HepG2 (cell line): ENCODE measurements around the gene AAR2. TPM values are rescaled to one million over a fixed set of nuclear protein-coding genes. Genes with fewer than 3 reads are reported as not detected.

Source experiments
- CENPT ChIP-seq: sonication (generic); formaldehyde crosslinking; IDR thresholded peaks from 2 replicates; pipeline ENCODE4 v1.8.0; 2022; ENCODE audit warnings: low read depth, mild to moderate bottlenecking, moderate library complexity, missing genetic modification reagents
- GTF2F1 ChIP-seq: fragments of 150-350 bp; IDR thresholded peaks from 2 replicates; pipeline ENCODE4 v1.6.1; 2014; ENCODE audit warnings: low read length
- HNF4G ChIP-seq, 2 experiments: sonication (generic) in 1 of 2; formaldehyde crosslinking in 1 of 2; IDR thresholded peaks; 2 replicates each; pipeline versions ENCODE4 v1.4.0 to v1.6.1; 2011 to 2020; ENCODE audit warnings: borderline replicate concordance in 2 of 2, low read depth in 2 of 2, mild to moderate bottlenecking in 2 of 2, low read length in 1 of 2, missing genetic modification reagents in 1 of 2, moderate library complexity in 1 of 2
- KLF12 ChIP-seq: sonication (generic); formaldehyde crosslinking; IDR thresholded peaks from 2 replicates; pipeline ENCODE4 v1.4.0; 2020; ENCODE audit warnings: missing genetic modification reagents, borderline replicate concordance
- KLF15 ChIP-seq: sonication (generic); formaldehyde crosslinking; IDR thresholded peaks from 2 replicates; pipeline ENCODE4 v1.8.1; 2023; ENCODE audit warnings: borderline replicate concordance, mild to moderate bottlenecking, inconsistent platforms, missing genetic modification reagents, mixed read lengths
- MIER2 ChIP-seq: IDR thresholded peaks from 2 replicates; pipeline ENCODE4 v1.6.1; 2016; ENCODE audit warnings: missing biosample characterization, missing genetic modification reagents
- RFX5 ChIP-seq: IDR thresholded peaks from 2 replicates; pipeline ENCODE4 v1.6.1; 2011; ENCODE audit warnings: low read depth, low read length, improper control_type of control experiment
- SMAD9 ChIP-seq: sonication (generic); formaldehyde crosslinking; IDR thresholded peaks from 2 replicates; pipeline ENCODE4 v1.5.1; 2020; ENCODE audit warnings: mild to moderate bottlenecking, missing genetic modification reagents
- ZNF101 ChIP-seq: sonication (generic); formaldehyde crosslinking; IDR thresholded peaks from 2 replicates; pipeline ENCODE4 v1.4.0; 2020; ENCODE audit warnings: mild to moderate bottlenecking, low read depth, missing genetic modification reagents, borderline replicate concordance
- ZNF607 ChIP-seq: sonication (generic); formaldehyde crosslinking; IDR thresholded peaks from 2 replicates; pipeline ENCODE4 v1.5.1; 2020; ENCODE audit warnings: missing genetic modification reagents, mild to moderate bottlenecking, borderline replicate concordance
- polyA plus RNA-seq, 8 experiments: library from polyadenylated mRNA; depleted of rRNA in 3 of 8; stranded (reverse) in 7 of 8; unstranded in 1 of 8; fragments of >200 nt; fragmentation: Illumina TruSeq in 4 of 8; extraction: Trizol in 4 of 8; gene quantifications; 2 replicates each; pipeline versions ENCODE4 v1.2.1 to v1.2.3, GENCODE V29; 2011 to 2016; ENCODE audit warnings: low read depth in 4 of 8, missing spikeins in 1 of 8, mixed read lengths in 1 of 8; ENCODE audit not compliant: insufficient read depth in 1 of 8
- total RNA-seq, 5 experiments: library from RNA; depleted of rRNA; stranded (reverse); fragments of >200 nt; fragmentation: Illumina TruSeq; extraction: Trizol; gene quantifications; 2 replicates each; pipeline ENCODE4 v1.2.3, GENCODE V29; 2016; ENCODE audit warnings: low read depth in 1 of 5
- TF ChIP-seq, protein P1 (sequence below), 2 experiments: sonication (generic) in 1 of 2; formaldehyde crosslinking in 1 of 2; IDR thresholded peaks; 2 replicates each; pipeline versions ENCODE4 v1.6.1 to v1.9.0; 2014 to 2022; ENCODE audit warnings: antibody characterized with exemption in 1 of 2, borderline replicate concordance in 1 of 2, inconsistent platforms in 1 of 2, low read depth in 1 of 2, missing genetic modification reagents in 1 of 2
- TF ChIP-seq, protein P2 (sequence below): IDR thresholded peaks from 2 replicates; pipeline ENCODE4 v1.6.1; 2016; ENCODE audit warnings: control low read depth
- TF ChIP-seq, protein P3 (sequence below): sonication (generic); formaldehyde crosslinking; IDR thresholded peaks from 2 replicates; pipeline ENCODE4 v1.9.0; 2021; ENCODE audit warnings: missing genetic modification reagents, borderline replicate concordance
- TF ChIP-seq, protein P4 (sequence below): sonication (generic); formaldehyde crosslinking; IDR thresholded peaks from 2 replicates; pipeline ENCODE4 v1.5.0; 2020; ENCODE audit warnings: mild to moderate bottlenecking, missing genetic modification reagents

The AAR2 gene
- total and polyA plus RNA-seq, 2 of the 13 experiments (the other 11 are each of a cell fraction or from before 2014, with no cell fraction given), result 45.2 to 46.2 TPM

DNA sequence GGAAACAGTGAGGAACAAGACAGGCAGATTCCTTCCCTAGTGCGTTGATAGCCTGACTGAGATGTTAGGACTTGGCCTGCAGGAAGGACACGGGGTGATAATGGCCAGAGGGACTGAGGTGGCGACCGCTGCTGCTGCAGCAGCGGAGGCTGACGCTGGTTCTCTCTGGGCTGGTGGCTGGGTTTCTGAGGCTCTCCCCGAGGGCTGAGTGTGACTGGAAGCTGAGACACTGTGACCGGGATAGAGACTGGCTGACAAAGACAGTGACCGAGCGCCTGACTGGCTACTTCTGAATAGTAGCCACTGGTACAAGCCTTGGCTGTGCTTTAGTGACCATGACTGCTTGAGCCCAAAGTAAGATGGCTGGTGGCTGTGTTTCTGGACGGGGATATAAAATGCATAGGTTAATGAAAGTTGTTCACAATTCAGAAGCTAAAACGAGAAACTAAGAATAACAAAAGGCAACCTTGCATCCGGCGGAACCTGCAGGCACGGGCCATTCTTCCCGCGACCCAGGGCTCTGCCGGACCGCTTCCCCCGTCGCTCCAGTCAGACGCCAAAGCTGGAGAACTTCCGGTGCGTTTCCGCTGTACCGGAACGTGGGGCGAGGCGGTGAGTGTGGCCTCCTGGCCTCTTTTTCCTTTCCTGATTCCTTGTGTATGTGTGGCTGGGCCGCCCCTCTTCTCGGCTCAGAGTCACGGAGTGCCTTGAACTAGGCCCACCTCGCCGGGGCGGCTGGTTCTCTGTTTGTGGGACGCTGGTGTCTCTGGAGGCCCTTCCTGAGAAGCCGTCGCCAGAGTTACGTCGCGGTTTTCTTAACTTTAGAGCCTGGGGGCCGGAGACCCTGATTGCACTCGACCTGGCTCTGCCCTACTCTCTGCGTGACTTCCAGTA lies at the start of gene AAR2 (continued):
- TF ChIP-seq, protein P1, sequence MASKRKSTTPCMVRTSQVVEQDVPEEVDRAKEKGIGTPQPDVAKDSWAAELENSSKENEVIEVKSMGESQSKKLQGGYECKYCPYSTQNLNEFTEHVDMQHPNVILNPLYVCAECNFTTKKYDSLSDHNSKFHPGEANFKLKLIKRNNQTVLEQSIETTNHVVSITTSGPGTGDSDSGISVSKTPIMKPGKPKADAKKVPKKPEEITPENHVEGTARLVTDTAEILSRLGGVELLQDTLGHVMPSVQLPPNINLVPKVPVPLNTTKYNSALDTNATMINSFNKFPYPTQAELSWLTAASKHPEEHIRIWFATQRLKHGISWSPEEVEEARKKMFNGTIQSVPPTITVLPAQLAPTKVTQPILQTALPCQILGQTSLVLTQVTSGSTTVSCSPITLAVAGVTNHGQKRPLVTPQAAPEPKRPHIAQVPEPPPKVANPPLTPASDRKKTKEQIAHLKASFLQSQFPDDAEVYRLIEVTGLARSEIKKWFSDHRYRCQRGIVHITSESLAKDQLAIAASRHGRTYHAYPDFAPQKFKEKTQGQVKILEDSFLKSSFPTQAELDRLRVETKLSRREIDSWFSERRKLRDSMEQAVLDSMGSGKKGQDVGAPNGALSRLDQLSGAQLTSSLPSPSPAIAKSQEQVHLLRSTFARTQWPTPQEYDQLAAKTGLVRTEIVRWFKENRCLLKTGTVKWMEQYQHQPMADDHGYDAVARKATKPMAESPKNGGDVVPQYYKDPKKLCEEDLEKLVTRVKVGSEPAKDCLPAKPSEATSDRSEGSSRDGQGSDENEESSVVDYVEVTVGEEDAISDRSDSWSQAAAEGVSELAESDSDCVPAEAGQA (IDR thresholded peaks at IDR 0.05; ENCODE audit: low read depth), result peak; percentile 90
- TF ChIP-seq, protein P1 (CRISPR knock-in tag; IDR thresholded peaks at IDR 0.05; ENCODE audit: borderline replicate concordance), result 0 out of 2 replicates have a peak, but pooled peaks have one; percentile 66
- TF ChIP-seq KLF15 (peak; percentile 88; the same call in 1 of the 2 replicates), MIER2 (CRISPR knock-in tag) (peak; percentile 93), ZNF607 (CRISPR knock-in tag) (peak; percentile 99), SMAD9 (peak; percentile 88; the same call in 1 of the 2 replicates), ZNF101 (CRISPR knock-in tag) (peak; percentile 95; the same call in 1 of the 2 replicates), CENPT (CRISPR knock-in tag) (no peak), GTF2F1 (peak; percentile 66; the same call in 1 of the 2 replicates), RFX5 (0 out of 2 replicates have a peak, but pooled peaks have one; percentile 23), KLF12 (0 out of 2 replicates have a peak, but pooled peaks have one; percentile 87), HNF4G (IDR thresholded peaks at IDR 0.05; ENCODE audit: borderline replicate concordance, low read depth, low read length) (peak; percentile 78; the same call in 1 of the 2 replicates), HNF4G (CRISPR knock-in tag; IDR thresholded peaks at IDR 0.05; ENCODE audit: borderline replicate concordance, low read depth) (peak; percentile 16; the same call in 1 of the 2 replicates)
- TF ChIP-seq, protein P2, sequence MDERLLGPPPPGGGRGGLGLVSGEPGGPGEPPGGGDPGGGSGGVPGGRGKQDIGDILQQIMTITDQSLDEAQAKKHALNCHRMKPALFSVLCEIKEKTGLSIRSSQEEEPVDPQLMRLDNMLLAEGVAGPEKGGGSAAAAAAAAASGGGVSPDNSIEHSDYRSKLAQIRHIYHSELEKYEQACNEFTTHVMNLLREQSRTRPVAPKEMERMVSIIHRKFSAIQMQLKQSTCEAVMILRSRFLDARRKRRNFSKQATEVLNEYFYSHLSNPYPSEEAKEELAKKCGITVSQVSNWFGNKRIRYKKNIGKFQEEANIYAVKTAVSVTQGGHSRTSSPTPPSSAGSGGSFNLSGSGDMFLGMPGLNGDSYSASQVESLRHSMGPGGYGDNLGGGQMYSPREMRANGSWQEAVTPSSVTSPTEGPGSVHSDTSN (CRISPR knock-in tag), result peak; percentile 20; the same call in 1 of the 2 replicates
- TF ChIP-seq, protein P3, sequence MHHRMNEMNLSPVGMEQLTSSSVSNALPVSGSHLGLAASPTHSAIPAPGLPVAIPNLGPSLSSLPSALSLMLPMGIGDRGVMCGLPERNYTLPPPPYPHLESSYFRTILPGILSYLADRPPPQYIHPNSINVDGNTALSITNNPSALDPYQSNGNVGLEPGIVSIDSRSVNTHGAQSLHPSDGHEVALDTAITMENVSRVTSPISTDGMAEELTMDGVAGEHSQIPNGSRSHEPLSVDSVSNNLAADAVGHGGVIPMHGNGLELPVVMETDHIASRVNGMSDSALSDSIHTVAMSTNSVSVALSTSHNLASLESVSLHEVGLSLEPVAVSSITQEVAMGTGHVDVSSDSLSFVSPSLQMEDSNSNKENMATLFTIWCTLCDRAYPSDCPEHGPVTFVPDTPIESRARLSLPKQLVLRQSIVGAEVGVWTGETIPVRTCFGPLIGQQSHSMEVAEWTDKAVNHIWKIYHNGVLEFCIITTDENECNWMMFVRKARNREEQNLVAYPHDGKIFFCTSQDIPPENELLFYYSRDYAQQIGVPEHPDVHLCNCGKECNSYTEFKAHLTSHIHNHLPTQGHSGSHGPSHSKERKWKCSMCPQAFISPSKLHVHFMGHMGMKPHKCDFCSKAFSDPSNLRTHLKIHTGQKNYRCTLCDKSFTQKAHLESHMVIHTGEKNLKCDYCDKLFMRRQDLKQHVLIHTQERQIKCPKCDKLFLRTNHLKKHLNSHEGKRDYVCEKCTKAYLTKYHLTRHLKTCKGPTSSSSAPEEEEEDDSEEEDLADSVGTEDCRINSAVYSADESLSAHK, result 0 out of 2 replicates have a peak, but pooled peaks have one; percentile 76
- TF ChIP-seq, protein P4, sequence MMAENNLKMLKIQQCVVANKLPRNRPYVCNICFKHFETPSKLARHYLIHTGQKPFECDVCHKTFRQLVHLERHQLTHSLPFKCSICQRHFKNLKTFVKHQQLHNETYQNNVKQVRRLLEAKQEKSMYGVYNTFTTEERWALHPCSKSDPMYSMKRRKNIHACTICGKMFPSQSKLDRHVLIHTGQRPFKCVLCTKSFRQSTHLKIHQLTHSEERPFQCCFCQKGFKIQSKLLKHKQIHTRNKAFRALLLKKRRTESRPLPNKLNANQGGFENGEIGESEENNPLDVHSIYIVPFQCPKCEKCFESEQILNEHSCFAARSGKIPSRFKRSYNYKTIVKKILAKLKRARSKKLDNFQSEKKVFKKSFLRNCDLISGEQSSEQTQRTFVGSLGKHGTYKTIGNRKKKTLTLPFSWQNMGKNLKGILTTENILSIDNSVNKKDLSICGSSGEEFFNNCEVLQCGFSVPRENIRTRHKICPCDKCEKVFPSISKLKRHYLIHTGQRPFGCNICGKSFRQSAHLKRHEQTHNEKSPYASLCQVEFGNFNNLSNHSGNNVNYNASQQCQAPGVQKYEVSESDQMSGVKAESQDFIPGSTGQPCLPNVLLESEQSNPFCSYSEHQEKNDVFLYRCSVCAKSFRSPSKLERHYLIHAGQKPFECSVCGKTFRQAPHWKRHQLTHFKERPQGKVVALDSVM (CRISPR knock-in tag), result peak; percentile 95
